ENCODE data around the gene ELANE. TPM values are rescaled to one million over a fixed set of nuclear protein-coding genes. Genes with fewer than 3 reads are reported as not detected.

The ELANE gene
- total and polyA plus RNA-seq, 2 donors from 2014 or later: 0.85 TPM; not detected in 1

GRCh38 chr19:872266-872951 lies 20.3 kb downstream of the ELANE start:
- H3K36me3 ChIP-seq (ENCODE audit: control insufficient read depth in 2 of 3, insufficient read depth in 3 of 3, low read length in 3 of 3): peaks cover 0 to 15% (median 0%) of the 10 kb centered on the region in 3 donors
- FAIRE-seq: no peak

GRCh38 chr19:873084-873483 lies 21.0 kb downstream of the ELANE start:
- Histone ChIP-seq H3K4me1 (ENCODE audit: control insufficient read depth in 2 of 3, insufficient read depth in 2 of 3, low read depth in 1 of 3, low read length in 3 of 3) (peaks cover 0 to 4% (median 0%) of the 10 kb centered on the region in 3 donors), H3K27ac (ENCODE audit: low read depth in 2 of 2, low read length in 2 of 2) (no peak overlapping the region), H3K9me3 (ENCODE audit: control insufficient read depth in 2 of 3, insufficient read depth in 1 of 3, low read length in 3 of 3) (no peaks in the 10 kb centered on the region), H3K4me3 (ENCODE audit: low read length in 3 of 3) (no peak overlapping the region), H3K9ac (ENCODE audit: low read length in 3 of 3) (no peak overlapping the region), H3K27me3 (ENCODE audit: control insufficient read depth, insufficient read depth, low read length) (no peaks in the 10 kb centered on the region), H3K36me3 (ENCODE audit: control insufficient read depth in 2 of 3, insufficient read depth in 3 of 3, low read length in 3 of 3) (peaks cover 0 to 13% (median 0%) of the 10 kb centered on the region in 3 donors)
- DNase-seq (peak in 1 of 5 donors; percentile 89), FAIRE-seq (no peak)
- TF ChIP-seq CTCF (IDR thresholded peaks at IDR 0.05; ENCODE audit: borderline replicate concordance, extremely low read depth, insufficient read depth): no peak
- intact Hi-C loops (cut with DNase I): no loop called here

More at GRCh38 chr19:872266-872951, 20.3 kb downstream of the ELANE start:
- H3K9me3 ChIP-seq (ENCODE audit: control insufficient read depth in 2 of 3, insufficient read depth in 1 of 3, low read length in 3 of 3): no peaks in the 10 kb centered on the region
- no peak overlapping the region for H3K27ac ChIP-seq (ENCODE audit: low read depth in 2 of 2, low read length in 2 of 2)
- H3K4me3 ChIP-seq (ENCODE audit: low read length in 3 of 3): no peak overlapping the region
- DNase-seq: peak in 2 of 5 donors; percentile 50 to 92
- no peak overlapping the region for H3K9ac ChIP-seq (ENCODE audit: low read length in 3 of 3)
- intact Hi-C loops (cut with DNase I): no loop called here
- peaks cover 0 to 4% (median 0%) of the 10 kb centered on the region in 3 donors for H3K4me1 ChIP-seq (ENCODE audit: control insufficient read depth in 2 of 3, insufficient read depth in 2 of 3, low read depth in 1 of 3, low read length in 3 of 3)
- TF ChIP-seq CTCF (IDR thresholded peaks at IDR 0.05; ENCODE audit: borderline replicate concordance, extremely low read depth, insufficient read depth): no peak
- H3K27me3 ChIP-seq (ENCODE audit: control insufficient read depth, insufficient read depth, low read length): no peaks in the 10 kb centered on the region

- FAIRE-seq (no peak), DNase-seq (peak in 1 of 5 donors; percentile 83)
- Histone ChIP-seq H3K4me3 (ENCODE audit: low read length in 3 of 3) (no peak overlapping the region), H3K9ac (ENCODE audit: low read length in 3 of 3) (no peak overlapping the region), H3K4me1 (ENCODE audit: control insufficient read depth in 2 of 3, insufficient read depth in 2 of 3, low read depth in 1 of 3, low read length in 3 of 3) (peaks cover 0 to 4% (median 0%) of the 10 kb centered on the region in 3 donors), H3K9me3 (ENCODE audit: control insufficient read depth in 2 of 3, insufficient read depth in 1 of 3, low read length in 3 of 3) (no peaks in the 10 kb centered on the region), H3K36me3 (ENCODE audit: control insufficient read depth in 2 of 3, insufficient read depth in 3 of 3, low read length in 3 of 3) (peaks cover 0 to 11% (median 0%) of the 10 kb centered on the region in 3 donors), H3K27me3 (ENCODE audit: control insufficient read depth, insufficient read depth, low read length) (no peaks in the 10 kb centered on the region), H3K27ac (ENCODE audit: low read depth in 2 of 2, low read length in 2 of 2) (no peak overlapping the region)
- TF ChIP-seq CTCF (IDR thresholded peaks at IDR 0.05; ENCODE audit: borderline replicate concordance, extremely low read depth, insufficient read depth): no peak
- intact Hi-C loops (cut with DNase I): no loop called here
Measured at GRCh38 chr19:873561-874041, 21.5 kb downstream of the ELANE start.
